B cell (primary cell): Measurements from ENCODE around the gene LPO.

Experiments
- EZH2 ChIP-seq: IDR thresholded peaks from 2 replicates; pipeline ENCODE4 v1.6.1; 2012; ENCODE audit warnings: borderline replicate concordance, low read depth, mild to moderate bottlenecking, moderate library complexity, low read length; ENCODE audit not compliant: insufficient read depth, poor library complexity, severe bottlenecking
- TF ChIP-seq, protein P1 (sequence below): fragments of 200-600 bp; IDR thresholded peaks from one replicate; pipeline ENCODE4 v1.8.0; 2022; ENCODE audit warnings: antibody characterized with exemption, mild to moderate bottlenecking

- TF ChIP-seq, protein P1, sequence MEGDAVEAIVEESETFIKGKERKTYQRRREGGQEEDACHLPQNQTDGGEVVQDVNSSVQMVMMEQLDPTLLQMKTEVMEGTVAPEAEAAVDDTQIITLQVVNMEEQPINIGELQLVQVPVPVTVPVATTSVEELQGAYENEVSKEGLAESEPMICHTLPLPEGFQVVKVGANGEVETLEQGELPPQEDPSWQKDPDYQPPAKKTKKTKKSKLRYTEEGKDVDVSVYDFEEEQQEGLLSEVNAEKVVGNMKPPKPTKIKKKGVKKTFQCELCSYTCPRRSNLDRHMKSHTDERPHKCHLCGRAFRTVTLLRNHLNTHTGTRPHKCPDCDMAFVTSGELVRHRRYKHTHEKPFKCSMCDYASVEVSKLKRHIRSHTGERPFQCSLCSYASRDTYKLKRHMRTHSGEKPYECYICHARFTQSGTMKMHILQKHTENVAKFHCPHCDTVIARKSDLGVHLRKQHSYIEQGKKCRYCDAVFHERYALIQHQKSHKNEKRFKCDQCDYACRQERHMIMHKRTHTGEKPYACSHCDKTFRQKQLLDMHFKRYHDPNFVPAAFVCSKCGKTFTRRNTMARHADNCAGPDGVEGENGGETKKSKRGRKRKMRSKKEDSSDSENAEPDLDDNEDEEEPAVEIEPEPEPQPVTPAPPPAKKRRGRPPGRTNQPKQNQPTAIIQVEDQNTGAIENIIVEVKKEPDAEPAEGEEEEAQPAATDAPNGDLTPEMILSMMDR = no peak
- no peak for TF ChIP-seq EZH2
Measured at GRCh38 chr17:58238147-58238634, at the start of gene LPO.
